Subcutaneous abdominal adipose tissue (tissue), 5 donors: ENCODE measurements around the gene MRPL42.

ENCODE experiments used
- H3K27ac ChIP-seq: one replicate; pipeline ENCODE4 v1.7.0; 2013; ENCODE audit warnings: low read depth, mild to moderate bottlenecking, inconsistent platforms, low read length, moderate library complexity
- H3K27me3 ChIP-seq, 5 donors: one replicate each; pipeline ENCODE4 v1.7.0; 2013; ENCODE audit warnings: low read length in 5 of 5, inconsistent platforms in 1 of 5; ENCODE audit not compliant: control insufficient read depth in 5 of 5, insufficient read depth in 4 of 5
- H3K36me3 ChIP-seq, 5 donors: one replicate each; pipeline ENCODE4 v1.7.0; 2013; ENCODE audit warnings: low read length in 5 of 5; ENCODE audit not compliant: control insufficient read depth in 5 of 5, insufficient read depth in 5 of 5
- H3K4me1 ChIP-seq, 5 donors: one replicate each; pipeline ENCODE4 v1.7.0; 2013; ENCODE audit warnings: low read length in 5 of 5, mild to moderate bottlenecking in 3 of 5, moderate library complexity in 1 of 5; ENCODE audit not compliant: control insufficient read depth in 5 of 5, insufficient read depth in 5 of 5
- H3K4me3 ChIP-seq, 5 donors: one replicate each; pipeline ENCODE4 v1.7.0; 2013; ENCODE audit warnings: low read length in 5 of 5, low read depth in 1 of 5
- H3K9ac ChIP-seq, 5 donors: one replicate each; pipeline ENCODE4 v1.7.0; 2013; ENCODE audit warnings: low read length in 5 of 5, mild to moderate bottlenecking in 4 of 5, moderate library complexity in 3 of 5
- H3K9me3 ChIP-seq, 5 donors: one replicate each; pipeline ENCODE4 v1.7.0; 2013; ENCODE audit warnings: low read length in 5 of 5; ENCODE audit not compliant: control insufficient read depth in 5 of 5
- donor health status: healthy.
- donor health status: healthy.
- donor health status: healthy.
- donor health status: healthy.
- donor health status: healthy.

The MRPL42 gene

GRCh38 chr12:93443576-93443975 lies 23.7 kb upstream of the MRPL42 start:
- no peaks in the 10 kb centered on the region for H3K9me3 ChIP-seq
- no peaks in the 10 kb centered on the region for H3K27me3 ChIP-seq
- H3K9ac ChIP-seq, result no peak overlapping the region
- H3K4me1 ChIP-seq, result peaks cover 0 to 30% (median 28%) of the 10 kb centered on the region in 5 donors
- H3K27ac ChIP-seq, result no peak overlapping the region
- no peaks in the 10 kb centered on the region for H3K36me3 ChIP-seq
- no peak overlapping the region for H3K4me3 ChIP-seq

DNA sequence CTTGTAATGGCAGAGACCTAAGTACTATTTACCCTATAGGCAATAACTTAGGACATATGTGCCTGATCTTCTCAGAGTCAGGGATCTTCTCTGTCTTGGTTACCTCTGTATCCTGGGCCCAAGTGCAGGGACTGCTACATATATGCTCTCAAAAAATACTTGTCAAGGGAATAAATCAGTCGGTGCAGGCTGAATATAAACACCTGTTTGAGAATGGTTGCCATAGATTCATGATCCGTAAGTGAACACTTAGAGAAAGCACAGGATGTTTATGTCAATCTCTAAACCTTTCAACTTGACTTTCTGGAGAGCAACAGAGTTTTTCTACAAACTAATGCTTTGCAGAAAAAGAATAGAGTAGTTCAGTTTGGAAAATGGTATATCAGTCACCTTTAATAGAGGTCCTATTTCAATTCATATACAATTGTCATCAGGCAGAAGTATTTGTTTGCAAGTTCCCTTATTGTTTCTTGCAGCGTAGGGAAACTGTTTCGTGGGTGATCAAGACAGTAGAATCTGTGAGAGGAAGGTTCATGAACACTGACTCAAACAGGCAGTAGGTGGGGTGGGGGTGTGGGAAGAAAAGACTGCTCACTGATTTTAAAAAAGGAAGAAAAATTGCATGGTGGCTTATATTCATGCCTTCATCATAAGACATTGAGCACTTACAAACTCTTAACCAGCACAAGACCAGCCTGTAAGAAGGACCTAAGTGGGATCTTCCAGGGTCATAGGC lies 19.6 kb upstream of the MRPL42 start:
- no peak overlapping the region for H3K4me3 ChIP-seq
- H3K4me1 ChIP-seq, result peaks cover 0 to 3% (median 2%) of the 10 kb centered on the region in 5 donors
- H3K9ac ChIP-seq, result no peak overlapping the region
- no peaks in the 10 kb centered on the region for H3K27me3 ChIP-seq
- no peak overlapping the region for H3K27ac ChIP-seq
- H3K36me3 ChIP-seq, result no peaks in the 10 kb centered on the region
- H3K9me3 ChIP-seq, result no peaks in the 10 kb centered on the region

GRCh38 chr12:93448796-93449195 lies 18.5 kb upstream of the MRPL42 start:
- no peak overlapping the region for H3K4me3 ChIP-seq
- H3K4me1 ChIP-seq, result no peaks in the 10 kb centered on the region
- no peaks in the 10 kb centered on the region for H3K9me3 ChIP-seq
- no peak overlapping the region for H3K27ac ChIP-seq
- H3K27me3 ChIP-seq, result no peaks in the 10 kb centered on the region
- H3K36me3 ChIP-seq, result no peaks in the 10 kb centered on the region
- H3K9ac ChIP-seq, result no peak overlapping the region

DNA sequence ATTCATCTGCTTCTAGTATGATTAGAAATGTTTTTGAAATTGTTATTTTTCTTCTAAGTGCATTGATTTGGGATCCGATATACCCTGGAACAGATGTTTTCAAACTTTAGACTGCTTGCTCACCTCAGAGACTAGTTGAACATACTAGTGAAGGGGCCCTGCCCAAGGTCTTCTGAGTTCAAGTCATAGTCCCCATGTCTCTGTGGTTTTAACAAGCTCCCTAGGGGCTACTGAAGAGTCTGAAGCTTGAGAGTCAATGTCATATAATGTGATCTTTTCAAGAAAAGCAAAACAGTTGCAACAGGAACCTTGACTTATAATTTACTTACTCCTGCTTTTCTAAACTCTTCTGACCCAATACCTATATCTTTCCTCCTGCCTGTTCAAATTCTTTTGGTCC lies 18.0 kb upstream of the MRPL42 start:
- no peaks in the 10 kb centered on the region for H3K9me3 ChIP-seq
- H3K27ac ChIP-seq, result no peak overlapping the region
- H3K36me3 ChIP-seq, result no peaks in the 10 kb centered on the region
- H3K4me1 ChIP-seq, result no peaks in the 10 kb centered on the region
- H3K27me3 ChIP-seq, result no peaks in the 10 kb centered on the region
- H3K4me3 ChIP-seq, result no peak overlapping the region
- no peak overlapping the region for H3K9ac ChIP-seq

DNA sequence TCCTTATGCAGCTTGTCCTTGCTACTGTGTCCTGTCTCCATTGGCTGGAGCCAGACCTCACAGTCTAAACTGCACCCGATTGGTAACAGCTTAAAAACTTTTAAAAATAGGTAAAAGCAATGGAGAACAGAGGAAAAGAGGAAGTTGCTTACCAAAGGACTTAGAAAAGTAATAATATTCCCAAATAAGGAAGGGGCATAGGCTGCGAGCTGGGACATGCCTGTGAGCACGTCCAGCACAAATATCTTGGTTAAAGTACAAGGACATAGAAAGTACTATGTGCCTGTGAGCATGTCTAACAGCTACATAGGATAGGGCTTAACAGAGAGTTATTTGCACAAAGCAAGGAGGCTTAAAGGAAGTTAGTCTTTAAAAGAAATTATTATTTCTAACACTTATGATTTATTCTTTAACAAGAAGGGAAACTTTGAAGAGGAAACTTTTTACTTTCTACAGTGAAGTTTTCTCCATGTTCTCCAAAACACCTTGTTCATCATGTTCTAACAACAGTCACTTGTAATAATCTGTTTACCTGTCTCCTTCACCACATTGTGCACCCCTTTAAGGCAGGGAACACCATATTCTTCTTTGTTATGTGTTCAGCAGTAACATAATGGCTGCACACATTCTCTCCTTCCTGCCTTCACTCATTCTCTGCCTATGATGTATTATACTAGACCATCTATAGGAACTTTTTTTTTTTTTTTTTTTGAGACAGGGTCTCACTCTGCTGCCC lies 15.7 kb upstream of the MRPL42 start:
- Histone ChIP-seq H3K4me1 (no peaks in the 10 kb centered on the region), H3K27ac (no peak overlapping the region), H3K4me3 (no peak overlapping the region), H3K36me3 (no peaks in the 10 kb centered on the region), H3K9me3 (no peaks in the 10 kb centered on the region), H3K27me3 (no peaks in the 10 kb centered on the region), H3K9ac (no peak overlapping the region)

GRCh38 chr12:93453633-93454032 lies 13.7 kb upstream of the MRPL42 start:
- Histone ChIP-seq H3K36me3 (no peaks in the 10 kb centered on the region), H3K4me3 (no peak overlapping the region)

DNA sequence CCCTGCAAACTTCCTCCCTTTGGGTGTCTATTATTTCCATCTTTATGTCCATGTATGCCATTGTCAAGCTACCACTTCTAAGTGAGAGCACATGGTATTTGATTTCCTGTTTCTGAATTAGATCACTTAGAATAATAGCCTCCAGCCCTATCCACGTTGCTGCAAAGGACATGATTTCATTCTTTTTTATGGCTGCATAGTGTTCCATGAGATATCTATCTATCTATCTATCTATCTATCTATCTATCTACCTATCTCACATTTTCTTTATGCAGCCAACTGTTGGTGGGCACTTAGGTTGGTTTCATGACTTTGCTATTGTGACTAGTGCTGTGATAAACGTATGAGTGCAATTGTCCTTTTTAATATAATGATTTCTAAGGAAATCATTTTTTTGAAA lies 11.2 kb upstream of the MRPL42 start:
- no peaks in the 10 kb centered on the region for H3K36me3 ChIP-seq
- H3K9ac ChIP-seq, result no peak overlapping the region
- H3K4me3 ChIP-seq, result no peak overlapping the region
- H3K27me3 ChIP-seq, result no peaks in the 10 kb centered on the region
- H3K27ac ChIP-seq, result no peak overlapping the region
- H3K4me1 ChIP-seq, result no peaks in the 10 kb centered on the region
- no peaks in the 10 kb centered on the region for H3K9me3 ChIP-seq

More at GRCh38 chr12:93453633-93454032, 13.7 kb upstream of the MRPL42 start:
- no peaks in the 10 kb centered on the region for H3K4me1 ChIP-seq
- H3K9me3 ChIP-seq, result no peaks in the 10 kb centered on the region
- no peak overlapping the region for H3K27ac ChIP-seq
- H3K9ac ChIP-seq, result no peak overlapping the region
- no peaks in the 10 kb centered on the region for H3K27me3 ChIP-seq

DNA sequence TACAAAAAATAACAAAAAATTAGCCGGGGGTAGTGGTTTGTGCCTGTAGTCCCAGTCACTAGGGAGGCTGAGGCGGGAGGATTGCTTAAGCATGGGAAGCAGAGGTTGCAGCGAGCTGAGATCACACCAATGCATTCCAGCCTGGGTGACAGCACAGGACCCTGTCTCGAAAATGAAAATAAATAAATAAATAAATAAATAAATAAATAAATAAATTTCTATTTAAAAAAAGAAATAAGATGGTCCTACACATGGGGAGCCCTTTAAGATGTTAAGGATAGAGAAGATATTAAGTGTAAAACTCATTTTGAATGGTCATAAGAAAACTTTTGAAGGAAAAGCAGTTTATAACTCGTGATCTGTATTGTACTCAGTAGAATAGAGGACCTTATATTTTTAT lies 8.2 kb upstream of the MRPL42 start:
- no peaks in the 10 kb centered on the region for H3K27me3 ChIP-seq
- H3K4me3 ChIP-seq, result no peak overlapping the region
- H3K36me3 ChIP-seq, result no peaks in the 10 kb centered on the region
- H3K9ac ChIP-seq, result no peak overlapping the region
- no peak overlapping the region for H3K27ac ChIP-seq
- H3K4me1 ChIP-seq, result no peaks in the 10 kb centered on the region
- H3K9me3 ChIP-seq, result no peaks in the 10 kb centered on the region

DNA sequence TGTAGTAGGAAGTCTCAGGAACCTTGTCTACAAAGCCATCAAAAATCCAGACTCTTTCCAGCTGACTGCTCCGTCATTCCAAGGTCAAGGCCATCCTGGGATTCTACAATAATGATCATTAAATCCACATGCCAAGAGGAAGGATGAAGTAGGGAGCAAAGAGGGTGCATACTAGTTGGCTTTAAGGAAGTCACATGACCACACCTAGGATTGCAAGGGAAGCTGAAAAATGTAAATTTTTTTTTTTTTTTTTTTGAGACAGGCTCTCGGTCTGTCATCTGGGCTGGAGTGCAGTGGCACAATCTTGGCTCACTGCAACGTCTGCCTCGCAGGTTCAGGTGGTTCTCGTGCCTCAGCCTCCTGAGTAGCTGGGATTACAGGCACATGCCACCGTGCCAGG lies 7.3 kb upstream of the MRPL42 start:
- Histone ChIP-seq H3K4me1 (no peaks in the 10 kb centered on the region), H3K27me3 (no peaks in the 10 kb centered on the region), H3K9ac (no peak overlapping the region), H3K9me3 (no peaks in the 10 kb centered on the region), H3K27ac (no peak overlapping the region), H3K36me3 (no peaks in the 10 kb centered on the region), H3K4me3 (no peak overlapping the region)

GRCh38 chr12:93460902-93461301 lies 6.4 kb upstream of the MRPL42 start:
- Histone ChIP-seq H3K4me1 (no peaks in the 10 kb centered on the region), H3K27me3 (no peaks in the 10 kb centered on the region), H3K27ac (no peak overlapping the region), H3K9ac (no peak overlapping the region), H3K9me3 (no peaks in the 10 kb centered on the region), H3K36me3 (no peaks in the 10 kb centered on the region), H3K4me3 (no peak overlapping the region)
